ENCODE results near the gene GOLM1.
"Not testable (repeated sequence)": the region's sequence is repeated elsewhere in the genome, so short reads cannot be mapped to it uniquely, and the experiment has no call there.

GRCh38 chr9:86145960-86146359, 46.6 kb upstream of the GOLM1 start:
- TF ChIP-seq, protein P1, sequence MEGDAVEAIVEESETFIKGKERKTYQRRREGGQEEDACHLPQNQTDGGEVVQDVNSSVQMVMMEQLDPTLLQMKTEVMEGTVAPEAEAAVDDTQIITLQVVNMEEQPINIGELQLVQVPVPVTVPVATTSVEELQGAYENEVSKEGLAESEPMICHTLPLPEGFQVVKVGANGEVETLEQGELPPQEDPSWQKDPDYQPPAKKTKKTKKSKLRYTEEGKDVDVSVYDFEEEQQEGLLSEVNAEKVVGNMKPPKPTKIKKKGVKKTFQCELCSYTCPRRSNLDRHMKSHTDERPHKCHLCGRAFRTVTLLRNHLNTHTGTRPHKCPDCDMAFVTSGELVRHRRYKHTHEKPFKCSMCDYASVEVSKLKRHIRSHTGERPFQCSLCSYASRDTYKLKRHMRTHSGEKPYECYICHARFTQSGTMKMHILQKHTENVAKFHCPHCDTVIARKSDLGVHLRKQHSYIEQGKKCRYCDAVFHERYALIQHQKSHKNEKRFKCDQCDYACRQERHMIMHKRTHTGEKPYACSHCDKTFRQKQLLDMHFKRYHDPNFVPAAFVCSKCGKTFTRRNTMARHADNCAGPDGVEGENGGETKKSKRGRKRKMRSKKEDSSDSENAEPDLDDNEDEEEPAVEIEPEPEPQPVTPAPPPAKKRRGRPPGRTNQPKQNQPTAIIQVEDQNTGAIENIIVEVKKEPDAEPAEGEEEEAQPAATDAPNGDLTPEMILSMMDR (IDR thresholded peaks at IDR 0.05), result not testable (repeated sequence)
- not testable (repeated sequence) for TF ChIP-seq POLR2AphosphoS5 (IDR thresholded peaks at IDR 0.05; ENCODE audit: low read depth, low read length); SIN3A (IDR thresholded peaks at IDR 0.05; ENCODE audit: borderline replicate concordance, insufficient read depth, low read depth, low read length); TCF7L2 (IDR thresholded peaks at IDR 0.05; ENCODE audit: low read depth, low read length)
- TF ChIP-seq, protein P2, sequence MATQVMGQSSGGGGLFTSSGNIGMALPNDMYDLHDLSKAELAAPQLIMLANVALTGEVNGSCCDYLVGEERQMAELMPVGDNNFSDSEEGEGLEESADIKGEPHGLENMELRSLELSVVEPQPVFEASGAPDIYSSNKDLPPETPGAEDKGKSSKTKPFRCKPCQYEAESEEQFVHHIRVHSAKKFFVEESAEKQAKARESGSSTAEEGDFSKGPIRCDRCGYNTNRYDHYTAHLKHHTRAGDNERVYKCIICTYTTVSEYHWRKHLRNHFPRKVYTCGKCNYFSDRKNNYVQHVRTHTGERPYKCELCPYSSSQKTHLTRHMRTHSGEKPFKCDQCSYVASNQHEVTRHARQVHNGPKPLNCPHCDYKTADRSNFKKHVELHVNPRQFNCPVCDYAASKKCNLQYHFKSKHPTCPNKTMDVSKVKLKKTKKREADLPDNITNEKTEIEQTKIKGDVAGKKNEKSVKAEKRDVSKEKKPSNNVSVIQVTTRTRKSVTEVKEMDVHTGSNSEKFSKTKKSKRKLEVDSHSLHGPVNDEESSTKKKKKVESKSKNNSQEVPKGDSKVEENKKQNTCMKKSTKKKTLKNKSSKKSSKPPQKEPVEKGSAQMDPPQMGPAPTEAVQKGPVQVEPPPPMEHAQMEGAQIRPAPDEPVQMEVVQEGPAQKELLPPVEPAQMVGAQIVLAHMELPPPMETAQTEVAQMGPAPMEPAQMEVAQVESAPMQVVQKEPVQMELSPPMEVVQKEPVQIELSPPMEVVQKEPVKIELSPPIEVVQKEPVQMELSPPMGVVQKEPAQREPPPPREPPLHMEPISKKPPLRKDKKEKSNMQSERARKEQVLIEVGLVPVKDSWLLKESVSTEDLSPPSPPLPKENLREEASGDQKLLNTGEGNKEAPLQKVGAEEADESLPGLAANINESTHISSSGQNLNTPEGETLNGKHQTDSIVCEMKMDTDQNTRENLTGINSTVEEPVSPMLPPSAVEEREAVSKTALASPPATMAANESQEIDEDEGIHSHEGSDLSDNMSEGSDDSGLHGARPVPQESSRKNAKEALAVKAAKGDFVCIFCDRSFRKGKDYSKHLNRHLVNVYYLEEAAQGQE (IDR thresholded peaks at IDR 0.05; ENCODE audit: insufficient read depth in 1 of 2, low read depth in 2 of 2, low read length in 1 of 2), result not testable (repeated sequence)
